GM04504 (cell line): ENCODE measurements around the gene INSR.
"Not testable (repeated sequence)": the region's sequence is repeated elsewhere in the genome, so short reads cannot be mapped to it uniquely, and the experiment has no call there.

Experiments
- DNase-seq: peaks from one replicate; pipeline ENCODE4 v3.0.0-alpha.2; 2012; ENCODE audit warnings: low read depth

Gene INSR

GRCh38 chr19:7224209-7224686 lies 70.0 kb downstream of the INSR start:
- peak; percentile 18 for DNase-seq

- DNase-seq = no peak
These were observed 70.8 kb downstream of the INSR start for GRCh38 chr19:7223429-7223828.

GRCh38 chr19:7219056-7219455 lies 75.2 kb downstream of the INSR start:
- DNase-seq = no peak

- DNase-seq = no peak
These were observed 76.4 kb downstream of the INSR start for GRCh38 chr19:7217861-7218260.

GRCh38 chr19:7216373-7216902 lies 77.8 kb downstream of the INSR start:
- DNase-seq = no peak

- DNase-seq = no peak
These were observed 79.0 kb downstream of the INSR start for GRCh38 chr19:7215176-7215575.

GRCh38 chr19:7214324-7215089 lies 79.7 kb downstream of the INSR start:
- DNase-seq = no peak

- no peak for DNase-seq
These were observed 80.4 kb downstream of the INSR start for GRCh38 chr19:7213628-7214323.

GRCh38 chr19:7211191-7211951 lies 82.8 kb downstream of the INSR start:
- no peak for DNase-seq

- DNase-seq = no peak
These were observed 83.9 kb downstream of the INSR start for GRCh38 chr19:7210359-7210758.

GRCh38 chr19:7209597-7210325 lies 84.5 kb downstream of the INSR start:
- not testable (repeated sequence) for DNase-seq

- not testable (repeated sequence) for DNase-seq
These were observed 85.2 kb downstream of the INSR start for GRCh38 chr19:7209036-7209435.

GRCh38 chr19:7203332-7203731 lies 90.9 kb downstream of the INSR start:
- no peak for DNase-seq

- DNase-seq = no peak
These were observed 91.3 kb downstream of the INSR start for GRCh38 chr19:7202888-7203287.

- DNase-seq = no peak
These were observed 93.5 kb downstream of the INSR start for GRCh38 chr19:7200736-7201135.

GRCh38 chr19:7199613-7200533 lies 94.3 kb downstream of the INSR start:
- DNase-seq = no peak

- peak; percentile 91 for DNase-seq
These were observed 96.2 kb downstream of the INSR start for GRCh38 chr19:7197760-7198696.

- DNase-seq = peak; percentile 92
These were observed 97.0 kb downstream of the INSR start for GRCh38 chr19:7197119-7197759.

GRCh38 chr19:7196763-7197118 lies 97.5 kb downstream of the INSR start:
- DNase-seq = peak; percentile 17
